GOT3 (cell line): Measurements from ENCODE around the gene DTNA.
"Not testable (repeated sequence)": the region's sequence is repeated elsewhere in the genome, so short reads cannot be mapped to it uniquely, and the experiment has no call there.

Experiments
- DNase-seq: peaks from one replicate; lab custom pipeline; 2025; ENCODE audit warnings: mixed read lengths; lab: John Stamatoyannopoulos, UW

Gene DTNA

GRCh38 chr18:34725737-34726136 lies 15.6 kb downstream of the DTNA start:
- not testable (repeated sequence) for DNase-seq

DNA sequence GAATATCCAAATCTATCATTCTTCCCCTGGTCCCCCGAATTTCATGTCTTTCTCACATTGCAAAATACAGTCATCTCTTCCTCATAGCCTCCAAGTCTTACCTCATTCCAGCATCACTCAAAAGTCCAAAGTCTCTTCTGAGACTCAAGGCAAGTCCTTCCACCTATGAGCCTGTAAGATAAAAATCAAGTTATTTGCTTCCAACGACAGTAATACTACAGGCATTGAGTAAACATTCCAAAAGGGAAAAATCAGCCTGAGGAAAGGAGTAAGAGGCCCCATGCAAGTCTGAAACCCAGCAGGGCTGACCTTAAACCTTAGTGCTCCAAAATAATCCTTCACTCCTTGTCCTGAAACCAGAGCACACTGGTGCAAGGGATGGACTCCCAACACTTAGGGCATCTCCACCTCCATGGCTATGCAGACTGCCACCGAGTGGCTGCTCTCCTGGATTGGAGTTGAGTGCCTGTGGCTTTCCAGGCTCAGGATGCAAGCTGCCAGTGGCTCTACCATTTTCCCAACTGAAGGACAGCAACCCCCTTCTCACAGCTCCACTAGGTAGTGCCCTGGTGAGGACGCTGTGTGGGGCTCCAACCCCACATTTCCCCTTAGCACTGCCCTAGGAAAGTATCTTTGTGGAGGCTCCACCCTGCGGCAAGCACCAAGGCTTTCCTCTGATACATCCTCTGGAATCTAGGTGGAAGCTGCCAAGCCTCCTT lies 16.3 kb downstream of the DTNA start:
- no peak for DNase-seq

DNA sequence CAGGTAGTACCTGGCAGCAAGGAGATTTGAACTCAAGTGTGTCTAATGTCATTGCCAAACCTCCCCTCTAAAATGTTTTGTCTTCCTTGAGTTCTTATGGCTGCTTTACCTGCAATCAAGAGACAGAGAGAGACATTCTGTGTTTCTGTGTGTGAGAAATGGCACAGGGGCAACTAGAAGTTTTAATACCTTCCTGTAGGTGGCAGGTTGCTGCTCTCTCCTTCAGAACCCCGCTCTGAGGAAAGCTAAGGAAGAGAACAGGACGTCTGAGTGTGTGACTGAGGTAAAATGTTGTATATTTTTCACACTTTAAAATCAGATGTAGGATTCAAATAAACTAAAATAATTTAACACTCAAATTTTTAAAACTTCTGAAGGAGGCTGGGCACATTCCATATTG lies 19.2 kb downstream of the DTNA start:
- DNase-seq: no peak

GRCh38 chr18:34729740-34730355 lies 19.8 kb downstream of the DTNA start:
- no peak for DNase-seq

DNA sequence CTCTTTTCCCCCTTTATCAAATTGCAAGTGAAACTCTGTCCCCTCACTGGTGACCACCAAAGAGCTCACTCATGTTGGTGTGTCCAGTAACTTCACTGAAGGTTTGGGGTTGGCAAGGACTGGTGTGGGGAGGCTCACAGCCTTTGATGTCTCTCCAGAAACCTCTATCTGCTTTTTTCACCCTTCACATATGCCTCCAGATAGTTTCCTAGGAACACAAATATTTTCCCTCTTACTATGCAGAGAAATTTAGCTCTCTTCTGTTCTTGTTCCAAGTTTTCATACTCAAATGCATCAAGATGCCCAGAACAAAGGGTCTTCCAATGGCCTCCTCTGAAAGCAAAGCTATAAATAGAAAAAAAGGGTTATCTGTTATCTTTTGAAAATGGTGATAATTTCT lies 20.7 kb downstream of the DTNA start:
- DNase-seq: no peak

- no peak for DNase-seq
These were observed 24.0 kb downstream of the DTNA start for GRCh38 chr18:34734056-34734455.

DNA sequence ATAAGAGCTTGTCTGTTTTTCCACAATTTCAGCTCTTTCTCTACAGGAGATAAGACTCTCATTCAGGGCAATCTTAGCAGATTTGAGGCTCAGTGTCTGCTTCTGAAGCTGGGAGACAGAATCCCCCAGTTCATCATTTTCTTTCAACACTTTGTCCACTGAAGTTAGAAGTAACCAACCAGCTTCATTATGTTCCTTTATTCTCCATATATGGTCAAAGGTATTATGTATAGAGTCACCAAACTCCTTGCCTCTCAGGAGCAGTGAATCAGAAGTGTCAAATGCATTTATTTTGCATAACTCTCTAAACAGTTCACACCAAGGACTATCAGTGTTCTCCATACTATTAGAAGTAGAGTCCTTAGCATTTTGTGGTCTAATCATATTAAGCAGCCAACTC lies 24.4 kb downstream of the DTNA start:
- not testable (repeated sequence) for DNase-seq

GRCh38 chr18:34738175-34738894 lies 28.2 kb downstream of the DTNA start:
- no peak for DNase-seq

GRCh38 chr18:34740101-34740500 lies 30.0 kb downstream of the DTNA start:
- no peak for DNase-seq

DNA sequence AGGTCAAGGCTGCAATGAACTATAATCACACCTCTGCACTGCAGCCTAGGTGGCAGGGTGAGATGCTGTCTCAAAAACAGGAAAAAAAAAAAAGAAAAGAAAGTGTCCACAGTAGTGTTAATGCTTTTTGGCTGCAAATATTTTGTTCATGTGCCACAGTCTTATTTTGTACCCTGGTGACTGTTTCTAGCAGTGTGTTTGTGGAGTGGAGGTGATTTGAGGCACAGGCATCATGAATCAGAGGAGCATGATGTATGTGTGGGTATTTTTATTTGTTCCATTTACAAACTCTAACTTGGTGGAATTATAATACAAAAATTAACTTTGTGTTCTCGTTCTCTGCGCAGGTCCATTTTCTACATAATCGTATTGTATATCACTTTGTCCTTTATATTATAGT lies 30.6 kb downstream of the DTNA start:
- no peak for DNase-seq

DNA sequence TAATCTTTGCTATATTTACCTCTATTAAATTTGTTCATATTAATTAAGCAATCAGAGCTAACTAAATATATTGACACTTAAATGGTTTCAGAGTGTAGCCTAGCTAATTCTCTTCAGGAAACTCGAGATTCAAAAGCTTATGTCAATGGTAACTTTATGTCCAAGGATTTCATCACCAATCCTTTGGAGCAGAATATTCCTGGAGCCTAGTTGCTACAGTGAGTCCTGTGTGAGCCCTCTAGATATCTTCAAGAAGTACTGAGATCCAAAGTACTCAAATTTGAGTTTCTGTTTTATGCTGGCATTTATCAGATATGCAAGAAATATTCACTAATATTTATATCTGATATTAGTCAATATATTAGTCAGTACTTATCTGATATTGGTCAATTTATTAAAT lies 31.3 kb downstream of the DTNA start:
- DNase-seq: no peak

GRCh38 chr18:34742891-34743341 lies 32.8 kb downstream of the DTNA start:
- no peak for DNase-seq

DNA sequence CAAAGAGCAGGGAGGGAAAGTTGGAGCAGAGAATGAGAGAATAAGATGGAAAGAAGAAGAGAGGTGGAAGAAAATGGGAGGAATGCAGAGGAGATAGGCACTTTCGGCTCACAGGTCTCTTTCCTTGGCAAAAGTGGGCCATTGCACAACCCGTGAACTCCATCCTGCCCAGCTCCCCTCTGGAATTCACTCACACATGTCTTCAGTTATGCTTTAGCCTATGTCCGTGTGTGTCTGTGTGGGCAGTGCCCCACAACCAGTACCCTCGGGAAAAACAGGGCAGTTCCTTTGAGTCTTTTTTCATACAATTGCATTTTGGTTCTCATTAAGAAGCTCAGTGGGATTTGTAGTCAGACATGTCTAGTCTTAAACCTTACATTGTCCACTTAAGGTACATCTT lies 34.5 kb downstream of the DTNA start:
- no peak for DNase-seq

DNA sequence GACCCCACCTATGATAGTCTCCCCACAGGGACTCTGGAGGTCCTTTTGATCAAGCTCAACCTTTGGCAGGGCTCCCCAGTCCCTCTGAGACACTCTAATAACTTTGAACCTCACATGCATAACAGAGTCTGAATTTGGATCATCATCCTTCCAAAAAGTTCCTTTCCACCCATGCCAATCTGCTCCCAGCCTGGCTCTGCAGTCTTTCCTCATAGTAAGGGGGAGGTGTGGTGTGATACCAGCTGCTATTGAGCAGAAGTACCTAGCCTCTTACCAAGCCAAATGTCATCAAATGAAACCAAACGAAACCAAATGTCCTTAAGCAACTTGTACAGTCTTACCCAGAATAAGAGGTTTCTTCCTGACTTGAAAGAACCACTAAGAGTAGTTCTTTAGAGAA lies 36.5 kb downstream of the DTNA start:
- DNase-seq: no peak

DNA sequence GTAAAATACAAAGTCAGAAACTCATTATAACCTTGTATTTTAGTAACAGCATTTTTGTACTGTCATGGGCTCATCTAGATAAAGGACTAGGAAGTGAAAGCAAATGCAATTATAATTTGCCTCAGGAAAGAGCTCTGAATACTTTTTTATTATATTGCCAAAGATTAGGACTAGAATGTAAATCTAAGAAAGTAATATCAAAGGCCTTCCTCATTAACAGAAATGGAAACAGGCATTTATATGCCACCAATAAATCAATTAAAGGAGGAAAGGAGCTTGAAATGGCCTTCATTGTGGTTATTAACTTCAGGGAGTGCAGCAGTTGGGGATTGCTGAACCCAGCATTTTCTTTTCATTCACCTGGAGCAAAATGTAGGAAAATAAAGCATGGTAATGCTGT lies 39.6 kb downstream of the DTNA start:
- no peak for DNase-seq

- DNase-seq: no peak
These were observed 42.0 kb downstream of the DTNA start for GRCh38 chr18:34752056-34752455.

GRCh38 chr18:34754300-34754699 lies 44.2 kb downstream of the DTNA start:
- no peak for DNase-seq

DNA sequence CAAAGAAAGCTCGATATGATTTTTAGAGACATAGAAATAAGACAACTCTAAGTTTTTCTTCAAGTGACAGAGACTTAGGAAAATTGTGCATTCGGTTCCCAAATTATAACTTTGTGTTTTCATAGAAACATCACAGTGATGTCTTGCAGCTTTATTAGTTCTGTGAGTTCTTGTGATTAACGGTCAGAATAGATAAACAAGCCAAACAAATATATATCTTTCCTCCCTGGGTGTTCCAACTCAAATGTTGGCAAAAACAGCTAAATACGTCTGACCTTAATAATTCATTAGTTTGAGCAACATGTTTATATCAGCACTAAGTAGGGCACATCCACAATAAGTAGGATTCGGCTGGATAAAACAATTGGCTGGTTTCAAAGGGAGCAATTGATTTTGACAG lies 47.6 kb downstream of the DTNA start:
- DNase-seq: no peak

DNA sequence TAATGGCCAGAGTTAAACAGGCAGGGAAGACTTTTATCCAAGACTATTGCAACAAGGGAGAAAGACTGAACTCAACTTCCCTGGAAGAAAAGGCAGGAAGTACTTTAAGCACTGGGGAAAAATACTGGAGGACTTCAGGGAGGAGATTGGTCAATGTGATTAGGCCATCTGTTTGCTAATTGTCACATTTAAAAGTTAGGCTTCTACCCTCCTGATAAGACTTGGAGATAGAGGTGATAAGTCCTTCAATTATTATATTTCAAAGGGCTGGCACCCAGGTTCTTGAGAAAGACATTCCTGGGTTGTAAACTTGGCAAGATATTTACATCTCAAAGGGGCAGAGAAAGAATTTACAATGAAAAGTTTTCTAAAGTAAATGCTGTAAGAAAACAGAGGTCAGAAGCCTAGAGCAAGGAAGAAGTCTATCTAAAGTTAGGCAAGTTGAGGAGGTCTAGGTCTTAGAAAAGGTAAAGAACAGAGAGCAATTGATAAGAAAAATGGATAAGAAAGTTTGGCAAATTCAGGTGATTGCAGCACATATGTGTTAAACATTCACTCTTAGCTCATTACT lies 48.4 kb downstream of the DTNA start:
- DNase-seq: no peak

GRCh38 chr18:34760444-34760843 lies 50.3 kb downstream of the DTNA start:
- no peak for DNase-seq

GRCh38 chr18:34764451-34764850 lies 54.4 kb downstream of the DTNA start:
- DNase-seq: no peak

GRCh38 chr18:34767601-34768027 lies 57.5 kb downstream of the DTNA start:
- DNase-seq: no peak

GRCh38 chr18:34771958-34772357 lies 61.9 kb downstream of the DTNA start:
- DNase-seq: no peak
